T47D (cell line): ENCODE data around the gene DAB1.

ENCODE experiments used
- DNase-seq, 2 experiments: peaks; one replicate each; pipeline versions ENCODE4 v3.0.0 to v3.0.0-alpha.2; 2011 to 2012; ENCODE audit warnings: low read depth in 1 of 2, low spot score in 1 of 2
- JUND ChIP-seq: IDR thresholded peaks from 2 replicates; pipeline ENCODE4 v1.6.1; 2012; ENCODE audit warnings: low read depth
- in situ Hi-C: cut with HindIII; loops from 2 replicates; pipeline ENCODE4 v1.10.0; 2016; ENCODE audit warnings: low sequenced_read_pairs, low pct_unique_long_range_greater_than_20kb

DAB1 gene

GRCh38 chr1:57164584-57164983 is 259.3 kb downstream of the DAB1 start:
- no peak for DNase-seq
- TF ChIP-seq JUND = no peak
- in situ Hi-C loops = no loop called here

GRCh38 chr1:57163789-57164188 is 260.1 kb downstream of the DAB1 start:
- TF ChIP-seq JUND = no peak
- DNase-seq = no peak
- in situ Hi-C loops = no loop called here

- DNase-seq = no peak
- in situ Hi-C loops = no loop called here
- no peak for TF ChIP-seq JUND
These were observed 260.5 kb downstream of the DAB1 start for GRCh38 chr1:57163325-57163724.

GRCh38 chr1:57162607-57163261 is 261.1 kb downstream of the DAB1 start:
- no peak for TF ChIP-seq JUND
- in situ Hi-C loops = no loop called here
- no peak for DNase-seq

- TF ChIP-seq JUND = no peak
- DNase-seq = no peak
- in situ Hi-C loops = no loop called here
These were observed 263.3 kb downstream of the DAB1 start for GRCh38 chr1:57160594-57160993.

- DNase-seq = no peak
- in situ Hi-C loops = no loop called here
- no peak for TF ChIP-seq JUND
These were observed 265.3 kb downstream of the DAB1 start for GRCh38 chr1:57158604-57158998.

- no peak for TF ChIP-seq JUND
- in situ Hi-C loops = no loop called here
- DNase-seq = no peak
These were observed 265.8 kb downstream of the DAB1 start for GRCh38 chr1:57157818-57158603.

GRCh38 chr1:57156907-57157306 is 267.0 kb downstream of the DAB1 start:
- no peak for DNase-seq
- in situ Hi-C loops = no loop called here
- no peak for TF ChIP-seq JUND

- no peak for TF ChIP-seq JUND
- in situ Hi-C loops = no loop called here
- no peak for DNase-seq
These were observed 277.8 kb downstream of the DAB1 start for GRCh38 chr1:57146100-57146499.

- no peak for DNase-seq
- no peak for TF ChIP-seq JUND
- in situ Hi-C loops = no loop called here
These were observed 280.9 kb downstream of the DAB1 start for GRCh38 chr1:57142999-57143398.

- in situ Hi-C loops = no loop called here
- DNase-seq = no peak
- no peak for TF ChIP-seq JUND
These were observed 281.7 kb downstream of the DAB1 start for GRCh38 chr1:57142169-57142568.

- in situ Hi-C loops = no loop called here
- no peak for TF ChIP-seq JUND
- no peak for DNase-seq
These were observed 285.3 kb downstream of the DAB1 start for GRCh38 chr1:57138432-57139078.

GRCh38 chr1:57137980-57138379 is 285.9 kb downstream of the DAB1 start:
- no peak for TF ChIP-seq JUND
- DNase-seq = no peak
- in situ Hi-C loops = no loop called here
